Activated CD4-positive, alpha-beta memory T cell treated with anti-CD3 and anti-CD28 coated beads, Interleukin-2, amount 10 ng/mL, durations not matched to agents 7 days and 5 days (primary cell): Measurements from ENCODE around the gene BANP. TPM values are rescaled to one million over a fixed set of nuclear protein-coding genes. Genes with fewer than 3 reads are reported as not detected.

Source experiments
- CTCF ChIA-PET: fragments of 350-600 bp; sonication (Branson Sonifier 250); formaldehyde crosslinking; loops from one replicate; lab custom pipeline; 2021; ENCODE audit warnings: antibody characterized with exemption, inconsistent platforms; lab: Charles Lee
- POLR2A ChIA-PET: fragments of 350-600 bp; sonication (Branson Sonifier 250); formaldehyde crosslinking; loops from one replicate; lab custom pipeline; 2021; ENCODE audit warnings: antibody characterized with exemption; lab: Charles Lee
- DNase-seq: peaks from one replicate; pipeline ENCODE4 v3.0.0-alpha.2; 2020
- H3K27ac Mint-ChIP-seq: one replicate; pipeline ENCODE4 v1.8.0; 2021; ENCODE audit warnings: mild to moderate bottlenecking, mixed read lengths
- H3K27me3 Mint-ChIP-seq: one replicate; pipeline ENCODE4 v1.8.0; 2021; ENCODE audit warnings: mixed read lengths
- H3K36me3 Mint-ChIP-seq: one replicate; pipeline ENCODE4 v1.8.0; 2021; ENCODE audit warnings: low read depth, mixed read lengths
- H3K4me1 Mint-ChIP-seq: one replicate; pipeline ENCODE4 v1.8.0; 2021; ENCODE audit warnings: mixed read lengths
- H3K4me3 Mint-ChIP-seq: one replicate; pipeline ENCODE4 v1.8.0; 2021; ENCODE audit warnings: mild to moderate bottlenecking, mixed read lengths
- H3K9me3 Mint-ChIP-seq: one replicate; pipeline ENCODE4 v1.8.0; 2021; ENCODE audit warnings: mixed read lengths
- total RNA-seq, 2 experiments: library from RNA; stranded (reverse); gene quantifications; one replicate each; pipeline ENCODE4 v1.2.3, GENCODE V29; 2021

The BANP gene
- total RNA-seq, 2 experiments from 2014 or later: 33.6 to 38.9 TPM

- Mint-ChIP-seq H3K9me3 (no peaks in the 10 kb centered on the region), H3K4me1 (peaks cover 4% of the 10 kb centered on the region), H3K4me3 (no peak overlapping the region), H3K27ac (no peak overlapping the region), H3K27me3 (peaks cover 5% of the 10 kb centered on the region), H3K36me3 (no peaks in the 10 kb centered on the region)
- no peak for DNase-seq
- ChIA-PET CTCF (no interaction called here), POLR2A (no interaction called here)
Observed at GRCh38 chr16:87918866-87919680, 32.2 kb upstream of the BANP start.

- H3K4me3 Mint-ChIP-seq: no peak overlapping the region
- H3K9me3 Mint-ChIP-seq: no peaks in the 10 kb centered on the region
- POLR2A ChIA-PET: no interaction called here
- no peaks in the 10 kb centered on the region for H3K36me3 Mint-ChIP-seq
- DNase-seq: no peak
- peaks cover 4% of the 10 kb centered on the region for H3K4me1 Mint-ChIP-seq
- no peak overlapping the region for H3K27ac Mint-ChIP-seq
- H3K27me3 Mint-ChIP-seq: peaks cover 7% of the 10 kb centered on the region
- CTCF ChIA-PET: no interaction called here
Observed at GRCh38 chr16:87919681-87919994, 31.6 kb upstream of the BANP start.

GRCh38 chr16:87921236-87921773, 29.9 kb upstream of the BANP start:
- Mint-ChIP-seq H3K4me1 (peaks cover 5% of the 10 kb centered on the region), H3K4me3 (no peak overlapping the region), H3K27me3 (peaks cover 15% of the 10 kb centered on the region), H3K9me3 (no peaks in the 10 kb centered on the region), H3K36me3 (no peaks in the 10 kb centered on the region), H3K27ac (no peak overlapping the region)
- ChIA-PET CTCF (no interaction called here), POLR2A (no interaction called here)
- DNase-seq: no peak

DNA sequence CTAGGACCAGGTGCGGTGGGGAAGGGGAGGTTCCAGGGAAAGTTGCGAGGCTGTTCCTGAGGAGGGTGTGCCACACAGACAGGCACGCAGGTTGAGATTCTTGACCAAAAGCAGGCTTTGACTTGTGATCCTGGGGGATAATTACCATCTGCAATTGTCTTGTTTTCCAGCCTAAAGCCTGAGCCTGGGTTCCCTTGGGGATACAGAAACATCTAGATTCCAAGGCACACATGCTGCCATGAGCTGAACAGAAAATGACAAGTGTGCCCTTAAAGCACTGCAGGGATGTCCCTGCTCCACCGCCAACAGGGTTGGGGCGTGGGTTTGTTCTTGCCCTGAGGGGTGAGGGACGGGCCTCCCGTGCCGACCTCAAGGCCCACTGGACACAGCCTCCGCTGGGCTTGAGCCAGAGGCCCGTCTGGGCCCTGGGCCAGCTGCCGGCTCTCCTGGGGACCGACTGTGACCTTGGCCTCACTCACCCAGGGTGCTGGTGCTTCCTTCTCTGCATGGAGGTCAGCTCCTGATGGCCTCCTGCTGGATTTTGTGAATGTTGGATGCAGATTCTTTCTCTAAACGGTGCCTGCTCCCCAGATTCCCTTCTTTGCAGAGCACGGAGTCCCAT, 28.9 kb upstream of the BANP start:
- POLR2A ChIA-PET: no interaction called here
- no peaks in the 10 kb centered on the region for H3K36me3 Mint-ChIP-seq
- no peaks in the 10 kb centered on the region for H3K9me3 Mint-ChIP-seq
- H3K4me1 Mint-ChIP-seq: peaks cover 8% of the 10 kb centered on the region
- CTCF ChIA-PET: no interaction called here
- H3K27ac Mint-ChIP-seq: no peak overlapping the region
- no peak overlapping the region for H3K4me3 Mint-ChIP-seq
- peaks cover 20% of the 10 kb centered on the region for H3K27me3 Mint-ChIP-seq
- DNase-seq: no peak

GRCh38 chr16:87924041-87924810, 27.0 kb upstream of the BANP start:
- CTCF ChIA-PET: no interaction called here
- peaks cover 4% of the 10 kb centered on the region for H3K4me1 Mint-ChIP-seq

DNA sequence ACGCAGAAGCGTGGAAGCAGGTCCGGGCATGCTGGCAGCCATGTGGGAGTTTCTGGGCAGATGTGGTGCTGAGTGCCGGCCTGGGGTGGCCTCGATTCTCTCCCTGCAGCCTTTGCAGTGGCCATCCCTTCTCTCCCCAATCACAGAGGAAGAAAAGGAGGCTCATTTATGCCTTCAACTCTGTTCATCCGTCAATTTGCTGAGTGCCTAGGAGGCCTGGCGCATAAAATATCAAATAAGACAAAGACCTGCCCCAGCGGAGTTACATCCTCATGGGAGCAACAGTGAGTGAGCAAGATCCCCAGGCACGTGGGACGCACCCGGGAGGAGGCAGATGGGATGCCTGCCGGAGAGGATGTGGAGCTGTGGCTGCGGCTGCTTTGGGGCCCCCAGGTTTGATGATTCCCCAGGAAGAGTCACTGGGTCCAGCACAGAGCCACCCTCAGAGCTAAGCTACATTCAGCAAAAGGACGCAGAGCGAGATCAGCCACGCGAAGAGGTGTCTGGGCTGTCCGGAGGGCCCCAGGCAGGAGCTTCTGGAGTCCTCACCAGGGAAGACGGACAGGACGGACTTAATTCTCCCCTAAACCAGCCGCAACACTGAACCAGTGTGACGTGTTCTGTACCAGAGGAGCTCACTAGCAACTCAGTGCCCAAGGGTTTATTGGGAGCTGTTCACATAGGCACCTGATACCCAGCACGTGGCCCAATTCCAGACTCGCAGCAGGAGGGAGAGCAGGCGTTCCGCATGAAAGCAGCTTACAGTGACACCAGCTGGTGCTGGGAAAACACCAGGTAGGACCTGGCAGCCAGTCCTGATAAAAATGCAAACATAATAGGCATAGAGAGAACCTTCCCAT, 26.2 kb upstream of the BANP start:
- DNase-seq: no peak
- Mint-ChIP-seq H3K36me3 (no peaks in the 10 kb centered on the region), H3K9me3 (no peaks in the 10 kb centered on the region), H3K27me3 (peaks cover 24% of the 10 kb centered on the region), H3K4me3 (no peak overlapping the region), H3K27ac (no peak overlapping the region), H3K4me1 (peaks cover 4% of the 10 kb centered on the region)
- CTCF ChIA-PET: no interaction called here
- POLR2A ChIA-PET: interaction anchor here (0.5 to 1.1 kb wide), 2 partner anchors 26 to 31 kb away, joined by 3 read pairs; partner anchors contain the start of gene BANP

More at GRCh38 chr16:87924041-87924810, 27.0 kb upstream of the BANP start:
- Mint-ChIP-seq H3K9me3 (no peaks in the 10 kb centered on the region), H3K36me3 (no peaks in the 10 kb centered on the region), H3K27me3 (peaks cover 22% of the 10 kb centered on the region), H3K27ac (no peak overlapping the region), H3K4me3 (no peak overlapping the region)
- no peak for DNase-seq
- POLR2A ChIA-PET: interaction anchor here (1.1 kb wide), 1 partner anchor 27 kb away, joined by 3 read pairs; the partner anchor contains the start of gene BANP

GRCh38 chr16:87926246-87927194, 24.7 kb upstream of the BANP start:
- peaks cover 4% of the 10 kb centered on the region for H3K4me1 Mint-ChIP-seq
- H3K36me3 Mint-ChIP-seq: no peaks in the 10 kb centered on the region
- DNase-seq: no peak
- no peak overlapping the region for H3K27ac Mint-ChIP-seq
- no peaks in the 10 kb centered on the region for H3K9me3 Mint-ChIP-seq
- ChIA-PET POLR2A (no interaction called here), CTCF (no interaction called here)
- H3K27me3 Mint-ChIP-seq: peaks cover 24% of the 10 kb centered on the region
- H3K4me3 Mint-ChIP-seq: no peak overlapping the region

DNA sequence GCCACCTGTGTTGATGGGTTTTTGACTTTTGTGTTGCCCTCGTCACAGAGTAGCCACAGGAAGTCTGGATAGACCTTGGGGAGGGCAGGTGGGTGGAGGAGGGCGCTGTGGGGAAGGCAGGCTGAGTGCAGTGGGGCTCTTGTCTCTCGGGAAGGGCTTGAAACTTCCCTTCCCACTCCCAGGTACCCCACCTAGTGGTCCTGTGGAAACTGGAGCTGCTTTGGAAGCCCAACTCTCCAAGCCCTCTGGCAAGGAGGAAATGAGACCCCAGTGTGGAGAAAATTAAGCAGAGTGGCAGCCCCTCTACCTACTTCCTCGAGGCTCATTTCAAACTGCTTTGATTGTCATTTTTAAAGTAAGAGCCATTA, 24.1 kb upstream of the BANP start:
- CTCF ChIA-PET: interaction anchor here (1.2 kb wide), 1 partner anchor 56 kb away, joined by 3 read pairs; no protein-coding TSS in a partner anchor
- POLR2A ChIA-PET: no interaction called here
- DNase-seq: no peak
- H3K4me3 Mint-ChIP-seq: no peak overlapping the region
- no peak overlapping the region for H3K27ac Mint-ChIP-seq
- no peaks in the 10 kb centered on the region for H3K36me3 Mint-ChIP-seq
- H3K27me3 Mint-ChIP-seq: peaks cover 24% of the 10 kb centered on the region
- H3K9me3 Mint-ChIP-seq: no peaks in the 10 kb centered on the region
- H3K4me1 Mint-ChIP-seq: peaks cover 4% of the 10 kb centered on the region

- Mint-ChIP-seq H3K36me3 (no peaks in the 10 kb centered on the region), H3K4me1 (peaks cover 4% of the 10 kb centered on the region), H3K27me3 (peaks cover 17% of the 10 kb centered on the region), H3K9me3 (no peaks in the 10 kb centered on the region), H3K27ac (no peak overlapping the region), H3K4me3 (no peak overlapping the region)
- ChIA-PET CTCF (no interaction called here), POLR2A (no interaction called here)
- DNase-seq: no peak
Observed at GRCh38 chr16:87929986-87930385, 21.2 kb upstream of the BANP start.

DNA sequence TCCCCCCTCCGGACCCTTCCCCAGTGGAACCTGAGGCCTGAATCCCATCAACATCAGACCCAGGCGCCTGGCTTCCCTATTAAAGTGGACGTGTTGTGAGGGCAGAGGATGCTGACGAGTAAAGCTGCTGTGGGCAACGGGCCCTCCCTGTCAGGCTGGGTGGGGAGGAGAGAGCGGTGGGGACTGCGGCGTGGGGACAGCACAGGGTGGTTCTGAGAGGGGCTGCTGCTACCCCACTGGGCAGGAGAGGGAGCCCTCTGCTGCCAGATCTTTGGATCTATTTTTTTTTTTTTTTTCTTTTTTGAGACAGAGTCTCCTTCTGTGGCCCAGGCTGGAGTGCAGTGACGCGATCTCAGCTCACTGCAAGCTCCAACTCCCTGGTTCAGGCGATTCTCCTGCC, 20.8 kb upstream of the BANP start:
- Mint-ChIP-seq H3K27ac (no peak overlapping the region), H3K9me3 (no peaks in the 10 kb centered on the region), H3K36me3 (no peaks in the 10 kb centered on the region), H3K27me3 (peaks cover 12% of the 10 kb centered on the region), H3K4me3 (no peak overlapping the region), H3K4me1 (peaks cover 4% of the 10 kb centered on the region)
- ChIA-PET CTCF (no interaction called here), POLR2A (no interaction called here)
- no peak for DNase-seq

DNA sequence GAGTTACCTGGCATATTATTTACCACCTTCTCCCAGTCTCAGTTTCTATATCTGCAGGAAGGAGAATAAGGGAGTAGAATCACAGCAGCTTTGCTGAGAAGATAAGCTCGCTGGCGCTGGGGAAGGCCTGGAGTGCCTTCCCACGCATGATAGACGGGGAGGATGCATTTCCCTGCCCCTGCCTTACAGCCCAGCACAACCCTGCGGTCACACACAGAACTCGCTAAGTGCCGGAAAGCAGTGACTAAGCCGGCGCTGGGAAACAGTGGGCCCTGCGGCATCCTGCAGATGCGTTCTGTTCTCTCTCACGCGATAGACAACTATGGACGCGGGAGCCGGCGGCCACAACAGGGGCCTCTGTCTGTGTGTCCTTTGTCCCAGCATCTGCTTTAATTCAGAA, 19.7 kb upstream of the BANP start:
- peaks cover under 1% of the 10 kb centered on the region for H3K4me1 Mint-ChIP-seq
- peaks cover 7% of the 10 kb centered on the region for H3K27me3 Mint-ChIP-seq
- ChIA-PET POLR2A (no interaction called here), CTCF (no interaction called here)
- no peak overlapping the region for H3K4me3 Mint-ChIP-seq
- H3K36me3 Mint-ChIP-seq: no peaks in the 10 kb centered on the region
- DNase-seq: peak; percentile 33
- H3K9me3 Mint-ChIP-seq: no peaks in the 10 kb centered on the region
- H3K27ac Mint-ChIP-seq: no peak overlapping the region
